OCI-LY1 (cell line): Measurements from ENCODE around the gene NUP93.
"Not testable (repeated sequence)": the region's sequence is repeated elsewhere in the genome, so short reads cannot be mapped to it uniquely, and the experiment has no call there.

ENCODE experiments used
- H2AFZ ChIP-seq: fragments of 200-600 bp; sonication (generic), shearing (Covaris generic); 2 replicates; pipeline ENCODE4 v1.6.0; 2014; ENCODE audit warnings: antibody characterized with exemption, mild to moderate bottlenecking, low read length
- H3F3A ChIP-seq: fragments of 200-600 bp; sonication (generic), shearing (Covaris generic); 2 replicates; pipeline ENCODE4 v1.6.0; 2014; ENCODE audit warnings: mild to moderate bottlenecking, antibody characterized with exemption, low read length, moderate library complexity; ENCODE audit not compliant: insufficient read depth
- H3K27ac ChIP-seq: fragments of 200-600 bp; sonication (generic); 2 replicates; pipeline ENCODE4 v1.5.1; 2014; ENCODE audit warnings: low read length, mixed run types, mild to moderate bottlenecking, low read depth; ENCODE audit not compliant: poor library complexity, severe bottlenecking
- H3K27me3 ChIP-seq: fragments of 200-600 bp; sonication (generic); 2 replicates; pipeline ENCODE4 v1.6.0; 2014; ENCODE audit warnings: antibody characterized with exemption, mild to moderate bottlenecking, low read length, moderate library complexity; ENCODE audit not compliant: insufficient read depth
- H3K36me3 ChIP-seq: fragments of 200-600 bp; sonication (generic); 2 replicates; pipeline ENCODE4 v1.6.1; 2014; ENCODE audit warnings: mild to moderate bottlenecking, antibody characterized with exemption, low read length, moderate library complexity, mixed read lengths; ENCODE audit not compliant: insufficient read depth
- H3K4me1 ChIP-seq: fragments of 200-600 bp; sonication (generic); 2 replicates; pipeline ENCODE4 v1.5.1; 2014; ENCODE audit warnings: mild to moderate bottlenecking, low read length, moderate library complexity; ENCODE audit not compliant: insufficient read depth, severe bottlenecking
- H3K4me2 ChIP-seq: fragments of 200-600 bp; sonication (generic), shearing (Covaris generic); 2 replicates; pipeline ENCODE4 v1.6.1; 2014; ENCODE audit warnings: low read length
- H3K4me3 ChIP-seq: fragments of 200-600 bp; sonication (generic); 2 replicates; pipeline ENCODE4 v1.5.1; 2014; ENCODE audit warnings: low read length, low read depth, mild to moderate bottlenecking, mixed read lengths; ENCODE audit not compliant: poor library complexity, severe bottlenecking
- H3K79me2 ChIP-seq: fragments of 200-600 bp; shearing (Covaris generic); 2 replicates; pipeline ENCODE4 v1.6.1; 2016; ENCODE audit warnings: mixed run types, low read length, mixed read lengths; ENCODE audit not compliant: insufficient read depth
- H3K9ac ChIP-seq: fragments of 200-600 bp; sonication (generic), shearing (Covaris generic); 2 replicates; pipeline ENCODE4 v1.6.1; 2014; ENCODE audit warnings: mild to moderate bottlenecking, low read length, mixed read lengths
- H3K9me2 ChIP-seq: fragments of 200-600 bp; sonication (generic), shearing (Covaris generic); 2 replicates; pipeline ENCODE4 v1.6.1; 2014; ENCODE audit warnings: low read depth, mild to moderate bottlenecking, low read length, mixed read lengths
- H3K9me3 ChIP-seq: fragments of 200-600 bp; shearing (Covaris generic); 2 replicates; pipeline ENCODE4 v1.6.1; 2014; ENCODE audit warnings: low read length, mixed read lengths
- H4K20me1 ChIP-seq: fragments of 200-600 bp; sonication (generic), shearing (Covaris generic); 2 replicates; pipeline ENCODE4 v1.6.0; 2016; ENCODE audit warnings: mild to moderate bottlenecking, low read length; ENCODE audit not compliant: insufficient read depth
- EZH2 ChIP-seq: fragments of 200-600 bp; sonication (generic), shearing (Covaris generic); IDR thresholded peaks from 2 replicates; pipeline ENCODE4 v1.8.0; 2017; ENCODE audit warnings: borderline replicate concordance, mixed run types, mild to moderate bottlenecking, antibody characterized with exemption, low read length, moderate library complexity, mixed read lengths
- TF ChIP-seq, protein P1 (sequence below): fragments of 200-600 bp; sonication (generic), shearing (Covaris generic); IDR thresholded peaks from 2 replicates; pipeline ENCODE4 v1.5.1; 2017; ENCODE audit warnings: mild to moderate bottlenecking, antibody characterized with exemption, low read length, moderate library complexity, mixed read lengths

The NUP93 gene

GRCh38 chr16:56713794-56714193, 16.1 kb upstream of the NUP93 start:
- Histone ChIP-seq H3K4me2 (no peak overlapping the region), H3K36me3 (no peaks in the 10 kb centered on the region), H3K9me2 (no peaks in the 10 kb centered on the region), H4K20me1 (no peaks in the 10 kb centered on the region), H3K27ac (no peak overlapping the region), H3K4me1 (peaks cover under 1% of the 10 kb centered on the region), H3K4me3 (no peak overlapping the region), H3K9ac (no peak overlapping the region), H3F3A (no peaks in the 10 kb centered on the region), H3K79me2 (no peaks in the 10 kb centered on the region), H3K9me3 (no peaks in the 10 kb centered on the region), H2AFZ (no peak overlapping the region), H3K27me3 (peaks cover 4% of the 10 kb centered on the region; the same call in 1 of the 2 replicates)
- TF ChIP-seq EZH2, result no peak
- TF ChIP-seq, protein P1, sequence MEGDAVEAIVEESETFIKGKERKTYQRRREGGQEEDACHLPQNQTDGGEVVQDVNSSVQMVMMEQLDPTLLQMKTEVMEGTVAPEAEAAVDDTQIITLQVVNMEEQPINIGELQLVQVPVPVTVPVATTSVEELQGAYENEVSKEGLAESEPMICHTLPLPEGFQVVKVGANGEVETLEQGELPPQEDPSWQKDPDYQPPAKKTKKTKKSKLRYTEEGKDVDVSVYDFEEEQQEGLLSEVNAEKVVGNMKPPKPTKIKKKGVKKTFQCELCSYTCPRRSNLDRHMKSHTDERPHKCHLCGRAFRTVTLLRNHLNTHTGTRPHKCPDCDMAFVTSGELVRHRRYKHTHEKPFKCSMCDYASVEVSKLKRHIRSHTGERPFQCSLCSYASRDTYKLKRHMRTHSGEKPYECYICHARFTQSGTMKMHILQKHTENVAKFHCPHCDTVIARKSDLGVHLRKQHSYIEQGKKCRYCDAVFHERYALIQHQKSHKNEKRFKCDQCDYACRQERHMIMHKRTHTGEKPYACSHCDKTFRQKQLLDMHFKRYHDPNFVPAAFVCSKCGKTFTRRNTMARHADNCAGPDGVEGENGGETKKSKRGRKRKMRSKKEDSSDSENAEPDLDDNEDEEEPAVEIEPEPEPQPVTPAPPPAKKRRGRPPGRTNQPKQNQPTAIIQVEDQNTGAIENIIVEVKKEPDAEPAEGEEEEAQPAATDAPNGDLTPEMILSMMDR, result no peak

DNA sequence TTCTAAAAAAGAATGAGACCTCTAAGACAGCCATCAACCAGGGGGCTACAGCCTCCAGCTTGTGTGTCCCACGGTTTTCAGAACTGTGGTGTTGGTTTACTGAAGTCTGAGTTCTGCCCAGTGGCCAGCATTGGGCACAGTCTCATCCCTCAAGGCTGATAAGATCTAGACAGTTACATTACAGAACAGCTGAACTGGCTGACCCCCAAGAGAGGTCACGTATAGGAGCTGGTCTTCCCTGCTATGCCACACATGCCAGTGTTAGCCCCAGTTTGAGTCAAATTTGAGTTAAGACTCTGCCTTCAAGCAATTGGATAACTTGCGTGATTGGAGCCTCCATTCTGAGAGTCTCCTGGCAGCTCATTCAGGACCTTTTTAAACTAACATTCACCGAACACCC, 14.8 kb upstream of the NUP93 start:
- peaks cover 4% of the 10 kb centered on the region; the same call in 1 of the 2 replicates for H3K27me3 ChIP-seq
- H2AFZ ChIP-seq, result no peak overlapping the region
- no peak overlapping the region for H3K4me2 ChIP-seq
- H3K9me3 ChIP-seq, result no peaks in the 10 kb centered on the region
- no peaks in the 10 kb centered on the region for H3K36me3 ChIP-seq
- no peak overlapping the region for H3K4me3 ChIP-seq
- H3K9me2 ChIP-seq, result no peaks in the 10 kb centered on the region
- H3K9ac ChIP-seq, result no peak overlapping the region
- H3K4me1 ChIP-seq, result no peaks in the 10 kb centered on the region
- no peak overlapping the region for H3K27ac ChIP-seq
- H3F3A ChIP-seq, result no peaks in the 10 kb centered on the region
- no peaks in the 10 kb centered on the region for H4K20me1 ChIP-seq
- TF ChIP-seq EZH2, result no peak
- no peaks in the 10 kb centered on the region for H3K79me2 ChIP-seq

GRCh38 chr16:56716761-56717160, 13.2 kb upstream of the NUP93 start:
- Histone ChIP-seq H2AFZ (no peak overlapping the region), H3K4me1 (no peaks in the 10 kb centered on the region), H3K36me3 (no peaks in the 10 kb centered on the region), H3K9ac (no peak overlapping the region), H3K27me3 (no peaks in the 10 kb centered on the region), H3F3A (no peaks in the 10 kb centered on the region), H3K9me3 (no peaks in the 10 kb centered on the region), H3K4me3 (no peak overlapping the region), H4K20me1 (no peaks in the 10 kb centered on the region), H3K79me2 (no peaks in the 10 kb centered on the region), H3K4me2 (no peak overlapping the region), H3K27ac (no peak overlapping the region), H3K9me2 (no peaks in the 10 kb centered on the region)
- TF ChIP-seq EZH2, result no peak
- TF ChIP-seq, protein P1, result no peak

DNA sequence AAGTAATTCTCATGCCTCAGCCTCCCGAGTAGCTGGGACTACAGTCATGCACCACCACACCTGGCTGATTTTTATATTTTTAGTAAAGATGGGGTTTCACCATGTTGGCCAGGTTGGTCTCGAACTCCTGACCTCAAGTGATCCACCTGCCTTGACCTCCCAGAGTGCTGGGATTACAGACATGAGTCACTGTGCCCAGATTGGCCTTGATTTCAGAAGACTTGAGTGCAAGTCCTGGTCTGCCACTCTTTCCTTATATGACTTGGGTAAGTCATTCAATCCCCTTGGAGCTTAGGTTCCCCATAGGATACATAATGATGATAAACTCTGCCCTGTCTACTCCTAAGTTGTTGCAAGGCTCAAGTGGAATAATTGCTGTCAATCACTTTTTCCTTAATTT, 12.4 kb upstream of the NUP93 start:
- H3K9me2 ChIP-seq, H4K20me1 ChIP-seq, H3K79me2 ChIP-seq, H3K4me1 ChIP-seq, H3K27me3 ChIP-seq, H3K4me2 ChIP-seq, H2AFZ ChIP-seq, H3K27ac ChIP-seq, H3K9me3 ChIP-seq, H3F3A ChIP-seq, H3K4me3 ChIP-seq, H3K9ac ChIP-seq, H3K36me3 ChIP-seq: not testable (repeated sequence)
